ENCODE results near the gene POLDIP2. TPM values are rescaled to one million over a fixed set of nuclear protein-coding genes. Genes with fewer than 3 reads are reported as not detected.

POLDIP2 gene
- total and polyA plus RNA-seq, 9 of the 15 experiments (the other 6 are each of a cell fraction or from before 2014, with no cell fraction given): 22.0 to 137 (median 104) TPM

DNA sequence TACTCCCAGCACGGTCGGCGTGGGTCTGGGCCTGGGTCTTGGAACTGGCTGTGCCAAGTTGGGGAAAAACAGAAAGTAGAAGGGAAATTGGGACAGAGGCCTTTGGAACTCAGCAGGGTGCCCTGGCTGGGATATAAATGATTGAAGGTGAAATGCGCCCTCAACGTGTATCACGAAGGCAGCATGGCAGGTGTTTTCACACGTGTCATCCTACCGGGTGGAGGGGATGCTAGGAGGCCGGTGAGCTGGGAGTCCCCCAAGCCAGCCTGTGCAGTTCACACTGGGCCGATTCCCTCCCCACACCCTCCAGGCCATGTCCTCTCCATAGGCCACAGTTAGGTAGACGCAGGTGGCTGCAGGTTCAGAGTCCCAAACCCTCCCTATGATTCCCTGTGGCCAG is 15.8 kb downstream of the POLDIP2 start (continued):
- TF ChIP-seq, protein P1, sequence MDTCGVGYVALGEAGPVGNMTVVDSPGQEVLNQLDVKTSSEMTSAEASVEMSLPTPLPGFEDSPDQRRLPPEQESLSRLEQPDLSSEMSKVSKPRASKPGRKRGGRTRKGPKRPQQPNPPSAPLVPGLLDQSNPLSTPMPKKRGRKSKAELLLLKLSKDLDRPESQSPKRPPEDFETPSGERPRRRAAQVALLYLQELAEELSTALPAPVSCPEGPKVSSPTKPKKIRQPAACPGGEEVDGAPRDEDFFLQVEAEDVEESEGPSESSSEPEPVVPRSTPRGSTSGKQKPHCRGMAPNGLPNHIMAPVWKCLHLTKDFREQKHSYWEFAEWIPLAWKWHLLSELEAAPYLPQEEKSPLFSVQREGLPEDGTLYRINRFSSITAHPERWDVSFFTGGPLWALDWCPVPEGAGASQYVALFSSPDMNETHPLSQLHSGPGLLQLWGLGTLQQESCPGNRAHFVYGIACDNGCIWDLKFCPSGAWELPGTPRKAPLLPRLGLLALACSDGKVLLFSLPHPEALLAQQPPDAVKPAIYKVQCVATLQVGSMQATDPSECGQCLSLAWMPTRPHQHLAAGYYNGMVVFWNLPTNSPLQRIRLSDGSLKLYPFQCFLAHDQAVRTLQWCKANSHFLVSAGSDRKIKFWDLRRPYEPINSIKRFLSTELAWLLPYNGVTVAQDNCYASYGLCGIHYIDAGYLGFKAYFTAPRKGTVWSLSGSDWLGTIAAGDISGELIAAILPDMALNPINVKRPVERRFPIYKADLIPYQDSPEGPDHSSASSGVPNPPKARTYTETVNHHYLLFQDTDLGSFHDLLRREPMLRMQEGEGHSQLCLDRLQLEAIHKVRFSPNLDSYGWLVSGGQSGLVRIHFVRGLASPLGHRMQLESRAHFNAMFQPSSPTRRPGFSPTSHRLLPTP (IDR thresholded peaks at IDR 0.05; ENCODE audit: borderline replicate concordance, extremely low read depth, insufficient read length): no peak
- TF ChIP-seq ZNF12 (CRISPR knock-in tag; IDR thresholded peaks at IDR 0.05): no peak
- no peak for TF ChIP-seq KLF16 (IDR thresholded peaks at IDR 0.05)
- TF ChIP-seq SP2 (IDR thresholded peaks at IDR 0.05; ENCODE audit: extremely low read depth, low read depth, low read length, poor library complexity, severe bottlenecking): no peak
- no peak for TF ChIP-seq POLR2A (conservative IDR thresholded peaks at IDR 0.05)
- TF ChIP-seq ZNF165 (CRISPR knock-in tag; IDR thresholded peaks at IDR 0.05; ENCODE audit: borderline replicate concordance): no peak
- no peak for TF ChIP-seq EP300 (IDR thresholded peaks at IDR 0.05; ENCODE audit: low read length)

DNA sequence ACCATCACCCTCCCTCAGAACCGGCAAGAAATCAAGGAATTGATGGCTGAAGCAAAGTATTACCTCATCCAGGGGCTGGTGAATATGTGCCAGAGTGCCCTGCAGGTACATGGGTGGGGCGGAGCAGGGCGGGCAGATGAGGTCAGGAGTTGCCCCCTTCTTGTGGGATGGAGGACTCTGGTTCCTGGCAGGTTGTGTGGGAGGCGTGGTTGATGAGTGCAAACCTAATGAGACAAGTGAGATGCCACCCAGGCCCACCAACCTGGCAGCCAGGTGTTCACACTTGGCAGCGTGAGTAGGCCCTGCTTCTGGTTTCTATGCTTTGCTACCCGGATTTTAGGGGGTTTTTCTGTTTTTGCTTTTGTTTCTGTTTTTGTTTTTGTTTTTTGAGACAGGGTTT is 17.0 kb downstream of the POLDIP2 start:
- Histone ChIP-seq H3K79me2 (ENCODE audit: control insufficient read depth, insufficient read depth, low read length) (peaks cover 19% of the 10 kb centered on the region), H3K4me1 (replicated peaks in 1 of 2; ENCODE audit: control insufficient read depth in 2 of 2, insufficient read depth in 2 of 2, low read length in 2 of 2) (peaks cover 9 to 14% of the 10 kb centered on the region in 2 experiments; a peak in 4 of 5 replicates), H4K20me1 (replicated peaks; ENCODE audit: control insufficient read depth, insufficient read depth, low read length) (peaks cover 5% of the 10 kb centered on the region; the same call in 1 of the 2 replicates), H3K4me2 (ENCODE audit: insufficient read depth, low read length) (no peak overlapping the region), H3K9ac (ENCODE audit: insufficient read depth in 1 of 2, low read depth in 2 of 2, low read length in 2 of 2) (no peak overlapping the region), H3K9me3 (replicated peaks; ENCODE audit: control insufficient read depth, insufficient read depth, low read depth, low read length) (no peaks in the 10 kb centered on the region), H2AFZ (ENCODE audit: low read depth, low read length) (no peak overlapping the region), H3K36me3 (ENCODE audit: control insufficient read depth, insufficient read depth, low read length) (peaks cover 51% of the 10 kb centered on the region), H3K27ac (ENCODE audit: extremely low read depth, low read depth, low read length) (no peak overlapping the region), H3K9me1 (ENCODE audit: control insufficient read depth, insufficient read depth, low read length) (peaks cover 2% of the 10 kb centered on the region), H3K27me3 (ENCODE audit: control insufficient read depth in 2 of 2, insufficient read depth in 2 of 2, low read length in 2 of 2) (no peaks in the 10 kb centered on the region), H3K4me3 (no peak overlapping the region)
- FAIRE-seq: no peak
- ChIA-PET CTCF (ENCODE audit: low intra/inter-chr PET ratio) (no interaction called here), POLR2A (no interaction called here)
- no peak for DNase-seq (ENCODE audit: extremely low read depth in 1 of 4, low spot score in 3 of 4)
- no peak for ATAC-seq
- in situ Hi-C loops (cut with MboI): no loop called here
- WGBS (ENCODE audit: insufficient coverage, low coverage, missing lambda C conversion rate): 77% methylated on average over 5 of the region's 6 CpGs
- BruUV-seq (replicated peaks): no TSS peak
- intact Hi-C loops (cut with micrococcal nuclease): no loop called here
- TF ChIP-seq TAF7 (tag; IDR thresholded peaks at IDR 0.05) (no peak), ZFP30 (CRISPR knock-in tag; IDR thresholded peaks at IDR 0.05; ENCODE audit: borderline replicate concordance) (no peak), HSF4 (CRISPR knock-in tag; IDR thresholded peaks at IDR 0.05; ENCODE audit: borderline replicate concordance) (no peak), JUNB (CRISPR knock-in tag; conservative IDR thresholded peaks at IDR 0.05) (no peak), CBFA2T2 (conservative IDR thresholded peaks at IDR 0.05) (no peak), ZNF551 (CRISPR knock-in tag; IDR thresholded peaks at IDR 0.05) (no peak), ZSCAN29 (IDR thresholded peaks at IDR 0.05) (no peak), SMAD3 (CRISPR knock-in tag; conservative IDR thresholded peaks at IDR 0.05) (no peak), SRSF7 (optimal IDR thresholded peaks at IDR 0.05; ENCODE audit: low read depth, low read length) (no peak), SP1 (CRISPR knock-in tag; IDR thresholded peaks at IDR 0.05) (no peak), MIER1 (IDR thresholded peaks at IDR 0.05; ENCODE audit: low read depth) (no peak), PRMT5 (CRISPR knock-in tag; IDR thresholded peaks at IDR 0.05) (no peak), ZBED1 (IDR thresholded peaks at IDR 0.05) (no peak), HMGN3 (IDR thresholded peaks at IDR 0.05; ENCODE audit: borderline replicate concordance, extremely low read depth, insufficient read length, low read depth, low read length) (no peak)
- TF ChIP-seq, protein P2, sequence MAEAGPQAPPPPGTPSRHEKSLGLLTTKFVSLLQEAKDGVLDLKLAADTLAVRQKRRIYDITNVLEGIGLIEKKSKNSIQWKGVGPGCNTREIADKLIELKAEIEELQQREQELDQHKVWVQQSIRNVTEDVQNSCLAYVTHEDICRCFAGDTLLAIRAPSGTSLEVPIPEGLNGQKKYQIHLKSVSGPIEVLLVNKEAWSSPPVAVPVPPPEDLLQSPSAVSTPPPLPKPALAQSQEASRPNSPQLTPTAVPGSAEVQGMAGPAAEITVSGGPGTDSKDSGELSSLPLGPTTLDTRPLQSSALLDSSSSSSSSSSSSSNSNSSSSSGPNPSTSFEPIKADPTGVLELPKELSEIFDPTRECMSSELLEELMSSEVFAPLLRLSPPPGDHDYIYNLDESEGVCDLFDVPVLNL (CRISPR knock-in tag; IDR thresholded peaks at IDR 0.05; ENCODE audit: low read depth): no peak

Measured in K562 (cell line).